ENCODE data around the gene NDUFA13. TPM values are rescaled to one million over a fixed set of nuclear protein-coding genes. Genes with fewer than 3 reads are reported as not detected.

Gene NDUFA13
- total RNA-seq, 1 experiment from 2014 or later, result 354 TPM

DNA sequence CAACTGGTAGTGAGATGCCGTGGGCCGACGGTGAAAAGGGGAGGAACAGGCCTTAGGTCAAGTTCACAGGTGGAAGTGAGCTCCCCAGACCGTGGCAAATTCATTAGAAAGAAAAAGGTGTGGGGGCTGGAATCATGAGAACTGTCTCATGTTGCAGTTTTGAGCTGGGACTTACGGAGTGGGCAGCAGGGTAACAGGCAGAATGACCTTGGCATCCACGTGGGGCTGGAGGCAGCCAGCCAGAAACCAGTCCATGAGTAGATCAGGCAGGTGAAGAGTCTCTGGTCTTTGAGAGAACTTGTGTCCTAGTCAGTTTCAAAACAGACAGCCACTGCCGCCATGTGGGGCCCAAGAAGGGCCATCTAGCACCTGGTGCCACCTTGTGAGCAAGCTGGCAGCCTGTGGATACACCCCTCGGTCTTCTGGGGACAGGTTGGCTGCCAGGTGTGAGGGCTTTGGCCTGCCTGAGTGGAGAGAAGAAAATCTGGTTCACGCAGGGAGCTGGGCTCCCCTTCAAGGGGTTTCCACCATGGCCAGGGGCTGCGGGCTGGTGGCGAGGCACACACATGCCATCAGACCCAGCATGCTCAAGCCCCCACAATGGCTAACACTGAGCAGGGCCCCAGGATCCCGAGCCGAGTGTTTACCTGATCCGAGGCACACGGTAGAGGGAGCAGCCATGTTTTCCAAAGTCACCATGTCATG, 24.6 kb upstream of the NDUFA13 start:
- intact Hi-C loops (cut with micrococcal nuclease), result loop anchor here (5.0 kb wide), 1 partner anchor 104 kb away; no protein-coding TSS in a partner anchor
- no TSS peak for BruUV-seq (replicated peaks)
- Mint-ChIP-seq H3K4me3 (ENCODE audit: unreplicated experiment) (no peak overlapping the region), H3K27me3 (ENCODE audit: insufficient read depth, unreplicated experiment) (no peaks in the 10 kb centered on the region), H3K4me1 (ENCODE audit: insufficient read depth, unreplicated experiment) (peaks cover 12% of the 10 kb centered on the region), H3K9me3 (ENCODE audit: unreplicated experiment) (no peaks in the 10 kb centered on the region), H3K27ac (ENCODE audit: low read depth, unreplicated experiment) (no peak overlapping the region), H3K36me3 (ENCODE audit: insufficient read depth, unreplicated experiment) (peaks cover 43% of the 10 kb centered on the region)
- TF ChIP-seq CTCF (IDR thresholded peaks at IDR 0.05; ENCODE audit: unreplicated experiment), result no peak
- DNase-seq (ENCODE audit: unreplicated experiment), result no peak
- ChIA-PET POLR2A (interaction anchor here (1.0 kb wide), 1 partner anchor 25 kb away, joined by 7 read pairs; the partner anchor contains the start of genes NDUFA13 and TSSK6), CTCF (interaction anchor here (0.6 to 7.5 kb wide), 30 partner anchors 9 to 335 kb away, joined by 3 to 176 read pairs (median 4); partner anchors contain the start of gene GATAD2A)

DNA sequence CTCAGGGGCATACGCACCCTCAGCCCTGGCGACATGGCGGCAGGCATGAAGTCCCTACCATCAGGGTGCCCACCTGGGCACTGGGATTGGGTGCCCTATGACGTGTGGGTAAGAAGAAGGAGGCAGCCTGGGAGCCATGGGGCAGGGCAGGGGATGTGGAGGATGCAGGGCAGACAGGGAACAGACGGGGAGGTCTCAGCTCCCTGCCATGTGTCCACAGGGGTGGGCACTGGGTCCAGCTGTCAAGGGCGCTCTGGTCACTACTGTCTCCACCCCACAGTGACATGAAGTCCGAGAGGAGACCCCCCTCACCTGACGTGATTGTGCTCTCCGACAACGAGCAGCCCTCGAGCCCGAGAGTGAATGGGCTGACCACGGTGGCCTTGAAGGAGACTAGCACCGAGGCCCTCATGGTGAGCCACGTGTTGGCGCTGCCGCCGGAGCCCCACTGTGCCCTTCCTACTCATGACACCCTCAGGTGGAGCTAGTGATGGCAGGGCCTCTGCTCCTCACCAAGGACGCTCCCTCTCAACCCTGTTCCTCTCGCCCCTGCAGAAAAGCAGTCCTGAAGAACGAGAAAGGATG, 23.9 kb upstream of the NDUFA13 start:
- H3K36me3 Mint-ChIP-seq (ENCODE audit: insufficient read depth, unreplicated experiment), result peaks cover 49% of the 10 kb centered on the region
- no TSS peak for BruUV-seq (replicated peaks)
- DNase-seq (ENCODE audit: unreplicated experiment), result no peak
- ChIA-PET POLR2A (interaction anchor here (0.6 to 1.7 kb wide), 3 partner anchors 46 to 127 kb away, joined by 3 to 5 read pairs (median 3); no protein-coding TSS in a partner anchor), CTCF (interaction anchor here (0.6 to 7.5 kb wide), 12 partner anchors 9 to 1784 kb away, joined by 3 to 176 read pairs (median 5); no protein-coding TSS in a partner anchor)
- intact Hi-C loops (cut with micrococcal nuclease), result loop anchor here (5.0 kb wide), 1 partner anchor 105 kb away; no protein-coding TSS in a partner anchor
- no peak for TF ChIP-seq CTCF (IDR thresholded peaks at IDR 0.05; ENCODE audit: unreplicated experiment)
- no peaks in the 10 kb centered on the region for H3K27me3 Mint-ChIP-seq (ENCODE audit: insufficient read depth, unreplicated experiment)
- H3K27ac Mint-ChIP-seq (ENCODE audit: low read depth, unreplicated experiment), result no peak overlapping the region
- no peak overlapping the region for H3K4me3 Mint-ChIP-seq (ENCODE audit: unreplicated experiment)
- H3K4me1 Mint-ChIP-seq (ENCODE audit: insufficient read depth, unreplicated experiment), result peaks cover 12% of the 10 kb centered on the region
- no peaks in the 10 kb centered on the region for H3K9me3 Mint-ChIP-seq (ENCODE audit: unreplicated experiment)

DNA sequence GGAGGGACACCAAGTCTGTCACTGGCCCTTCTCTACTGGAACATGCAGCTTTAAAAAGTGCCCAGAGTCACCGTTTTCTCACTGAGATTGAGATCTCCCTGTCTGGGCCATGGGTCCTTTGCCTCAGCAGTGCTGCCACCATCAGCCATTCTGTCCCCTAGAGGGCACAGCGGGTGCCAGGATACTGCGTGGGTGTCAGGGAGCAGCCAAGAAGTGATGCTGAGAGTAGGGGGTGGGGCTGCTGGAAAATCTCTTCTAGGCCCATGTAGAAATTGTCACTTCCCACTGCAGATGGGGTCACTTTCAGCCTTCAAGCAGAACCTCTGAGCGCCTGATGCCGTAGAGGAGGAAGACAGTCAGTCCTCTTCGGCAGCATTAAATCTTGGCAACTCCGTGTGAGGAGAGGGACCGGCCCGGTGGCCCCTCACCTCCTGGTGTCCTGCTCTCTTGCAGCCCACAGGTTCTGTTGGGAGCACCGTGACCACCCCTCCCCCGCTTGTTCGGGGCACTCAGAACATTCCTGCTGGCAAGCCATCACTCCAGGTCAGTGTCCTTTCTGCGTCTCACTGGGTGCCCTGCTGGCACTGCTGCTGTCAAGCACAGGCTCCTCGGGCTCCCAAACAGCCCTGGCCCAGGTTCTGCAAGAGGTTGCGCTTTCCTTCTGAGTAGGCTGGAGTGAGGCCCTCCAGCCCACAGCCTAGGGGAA, 22.0 kb upstream of the NDUFA13 start:
- H3K4me3 Mint-ChIP-seq (ENCODE audit: unreplicated experiment), result no peak overlapping the region
- BruUV-seq (replicated peaks), result no TSS peak
- H3K9me3 Mint-ChIP-seq (ENCODE audit: unreplicated experiment), result no peaks in the 10 kb centered on the region
- CTCF ChIA-PET, result interaction anchor here (2.0 kb wide), 1 partner anchor 127 kb away, joined by 20 read pairs; no protein-coding TSS in a partner anchor
- H3K27me3 Mint-ChIP-seq (ENCODE audit: insufficient read depth, unreplicated experiment), result no peaks in the 10 kb centered on the region
- peaks cover 7% of the 10 kb centered on the region for H3K4me1 Mint-ChIP-seq (ENCODE audit: insufficient read depth, unreplicated experiment)
- DNase-seq (ENCODE audit: unreplicated experiment), result no peak
- POLR2A ChIA-PET, result interaction anchor here (1.7 kb wide), 1 partner anchor 129 kb away, joined by 5 read pairs; no protein-coding TSS in a partner anchor
- peaks cover 53% of the 10 kb centered on the region for H3K36me3 Mint-ChIP-seq (ENCODE audit: insufficient read depth, unreplicated experiment)
- intact Hi-C loops (cut with micrococcal nuclease), result loop anchor here (5.0 kb wide), 1 partner anchor 107 kb away; no protein-coding TSS in a partner anchor
- no peak for TF ChIP-seq CTCF (IDR thresholded peaks at IDR 0.05; ENCODE audit: unreplicated experiment)
- H3K27ac Mint-ChIP-seq (ENCODE audit: low read depth, unreplicated experiment), result no peak overlapping the region
